GM10266 (cell line): ENCODE measurements around the gene CDYL.

ENCODE experiments used
- DNase-seq: peaks from one replicate; pipeline ENCODE4 v3.0.0; 2012; ENCODE audit errors: extremely low spot score
- CTCF ChIP-seq: IDR thresholded peaks from 2 replicates; pipeline ENCODE4 v1.5.1; 2012; ENCODE audit warnings: mild to moderate bottlenecking, low read depth; ENCODE audit not compliant: control insufficient read depth, insufficient read depth; ENCODE audit errors: missing control alignments

CDYL gene

GRCh38 chr6:4776131-4776492 is at the start of gene CDYL:
CDYL (plus strand) TSS chr6:4776404; CDS start chr6:4776784, 380 bp downstream.
- DNase-seq: peak; percentile 98
- TF ChIP-seq CTCF: no peak

- TF ChIP-seq CTCF: no peak
- no peak for DNase-seq
Observed at GRCh38 chr6:4726645-4727044, 49.6 kb upstream of the CDYL start.

- no peak for TF ChIP-seq CTCF
- no peak for DNase-seq
Observed at GRCh38 chr6:4727217-4727616, 49.0 kb upstream of the CDYL start.

- DNase-seq: no peak
Observed at GRCh38 chr6:4727671-4728435, 48.4 kb upstream of the CDYL start.

GRCh38 chr6:4728436-4728769 is 47.8 kb upstream of the CDYL start:
- no peak for DNase-seq
- no peak for TF ChIP-seq CTCF

More at GRCh38 chr6:4727671-4728435, 48.4 kb upstream of the CDYL start:
- no peak for TF ChIP-seq CTCF

- DNase-seq: no peak
- no peak for TF ChIP-seq CTCF
Observed at GRCh38 chr6:4728926-4729325, 47.3 kb upstream of the CDYL start.

GRCh38 chr6:4731996-4732395 is 44.2 kb upstream of the CDYL start:
- DNase-seq: no peak
- no peak for TF ChIP-seq CTCF
